ENCODE results near the gene SLAMF6.

- TF ChIP-seq GATA2 (IDR thresholded peaks at IDR 0.05; ENCODE audit: low read depth, low read length) (no peak), GATA3 (IDR thresholded peaks at IDR 0.05; ENCODE audit: low read depth, low read length) (no peak)
Observed at GRCh38 chr1:160552425-160552824, 29.4 kb upstream of the SLAMF6 start.

Data from SH-SY5Y (cell line).